NB4 (cell line): ENCODE results near the gene CBR1.

Experiments
- DNase-seq: peaks from one replicate; pipeline ENCODE4 v3.0.0; 2010; ENCODE audit warnings: low read depth
- H3K4me3 ChIP-seq: one replicate; pipeline ENCODE4 v1.5.1; 2011; ENCODE audit warnings: mild to moderate bottlenecking, low read depth, low read length, moderate library complexity
- MYC ChIP-seq: IDR thresholded peaks from 2 replicates; pipeline ENCODE4 v1.6.1; 2011; ENCODE audit warnings: low read depth, low read length
- POLR2A ChIP-seq: IDR thresholded peaks from 2 replicates; pipeline ENCODE4 v1.6.1; 2011; ENCODE audit warnings: mild to moderate bottlenecking; ENCODE audit not compliant: insufficient read length; ENCODE audit errors: extremely low read depth
- TF ChIP-seq, protein P1 (sequence below): IDR thresholded peaks from 2 replicates; pipeline ENCODE4 v1.6.1; 2011; ENCODE audit warnings: low read depth, low read length
- TF ChIP-seq, protein P2 (sequence below): IDR thresholded peaks from one replicate; pipeline ENCODE4 v1.5.1; 2012; ENCODE audit warnings: low read depth, low read length

Gene CBR1

DNA sequence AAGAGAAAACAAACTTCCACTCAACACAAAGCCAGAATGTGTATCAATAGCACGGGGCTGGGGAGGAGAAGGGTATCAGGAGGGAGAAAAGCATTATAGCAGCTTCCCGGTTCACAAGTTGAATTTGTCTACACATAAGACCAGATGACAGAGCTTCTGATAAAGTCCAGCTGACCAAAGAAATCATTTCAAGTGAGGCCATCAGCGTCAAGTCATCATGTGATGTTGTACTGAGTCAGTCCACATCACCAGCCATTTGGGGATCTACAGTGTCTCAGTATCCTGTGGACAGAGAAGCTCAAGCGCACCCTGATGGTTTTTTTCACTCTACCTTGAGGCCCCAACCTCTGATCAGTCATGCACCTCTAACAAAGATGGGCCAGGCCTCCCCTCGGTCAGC lies 42.5 kb upstream of the CBR1 start:
- no peak for DNase-seq
- no peak overlapping the region for H3K4me3 ChIP-seq
- TF ChIP-seq, protein P1, sequence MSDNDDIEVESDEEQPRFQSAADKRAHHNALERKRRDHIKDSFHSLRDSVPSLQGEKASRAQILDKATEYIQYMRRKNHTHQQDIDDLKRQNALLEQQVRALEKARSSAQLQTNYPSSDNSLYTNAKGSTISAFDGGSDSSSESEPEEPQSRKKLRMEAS, result no peak
- TF ChIP-seq, protein P2, sequence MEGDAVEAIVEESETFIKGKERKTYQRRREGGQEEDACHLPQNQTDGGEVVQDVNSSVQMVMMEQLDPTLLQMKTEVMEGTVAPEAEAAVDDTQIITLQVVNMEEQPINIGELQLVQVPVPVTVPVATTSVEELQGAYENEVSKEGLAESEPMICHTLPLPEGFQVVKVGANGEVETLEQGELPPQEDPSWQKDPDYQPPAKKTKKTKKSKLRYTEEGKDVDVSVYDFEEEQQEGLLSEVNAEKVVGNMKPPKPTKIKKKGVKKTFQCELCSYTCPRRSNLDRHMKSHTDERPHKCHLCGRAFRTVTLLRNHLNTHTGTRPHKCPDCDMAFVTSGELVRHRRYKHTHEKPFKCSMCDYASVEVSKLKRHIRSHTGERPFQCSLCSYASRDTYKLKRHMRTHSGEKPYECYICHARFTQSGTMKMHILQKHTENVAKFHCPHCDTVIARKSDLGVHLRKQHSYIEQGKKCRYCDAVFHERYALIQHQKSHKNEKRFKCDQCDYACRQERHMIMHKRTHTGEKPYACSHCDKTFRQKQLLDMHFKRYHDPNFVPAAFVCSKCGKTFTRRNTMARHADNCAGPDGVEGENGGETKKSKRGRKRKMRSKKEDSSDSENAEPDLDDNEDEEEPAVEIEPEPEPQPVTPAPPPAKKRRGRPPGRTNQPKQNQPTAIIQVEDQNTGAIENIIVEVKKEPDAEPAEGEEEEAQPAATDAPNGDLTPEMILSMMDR, result no peak
- TF ChIP-seq MYC (no peak), POLR2A (no peak)

DNA sequence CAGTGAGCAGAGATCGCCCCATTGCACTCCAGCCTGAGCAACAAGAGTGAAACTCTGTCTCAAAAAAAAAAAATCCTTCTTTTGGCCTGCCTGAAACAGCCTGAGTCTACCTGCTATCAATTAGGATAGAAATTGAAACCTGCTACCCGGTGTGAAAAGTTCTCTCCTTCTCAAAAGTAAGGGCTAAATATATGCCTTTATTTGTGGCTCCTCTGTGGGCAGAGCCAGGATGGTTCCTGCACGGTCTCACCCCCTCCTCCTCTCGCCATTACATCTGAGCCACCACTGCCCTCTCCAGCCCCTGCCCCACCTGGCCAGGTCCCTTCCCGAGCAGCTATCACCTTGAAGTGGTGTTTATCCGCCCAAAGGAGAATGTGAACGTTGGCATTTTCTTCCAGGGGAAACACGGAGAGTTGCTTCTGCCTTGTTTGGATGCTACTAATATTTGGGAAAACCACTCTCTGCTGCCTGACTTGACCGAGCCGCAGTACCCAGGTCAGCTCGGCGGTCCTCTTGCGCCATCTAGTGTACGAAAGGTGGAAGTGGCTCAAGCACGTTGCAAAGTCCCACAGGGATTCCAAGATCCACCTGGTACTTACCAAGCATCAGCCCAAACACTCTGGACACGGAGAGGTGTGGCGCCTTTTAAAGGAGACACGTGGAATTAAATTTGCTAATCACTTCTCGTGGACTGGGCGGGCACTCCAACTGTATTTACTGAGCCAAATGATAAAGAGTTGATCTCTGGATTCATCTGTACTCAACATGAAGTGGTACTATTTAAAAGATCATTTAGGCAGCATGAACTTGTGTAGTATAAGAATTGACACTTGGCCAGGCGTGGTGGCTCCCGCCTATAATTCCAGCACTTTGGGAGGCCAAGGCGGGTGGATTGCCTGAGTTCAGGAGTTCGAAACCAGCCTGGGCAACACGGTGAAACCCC lies 41.4 kb upstream of the CBR1 start:
- no peak overlapping the region for H3K4me3 ChIP-seq
- DNase-seq, result peak; percentile 75
- TF ChIP-seq MYC, result peak; percentile 70
- TF ChIP-seq, protein P2, result peak; percentile 94
- TF ChIP-seq POLR2A, result no peak
- TF ChIP-seq, protein P1, result peak; percentile 79

DNA sequence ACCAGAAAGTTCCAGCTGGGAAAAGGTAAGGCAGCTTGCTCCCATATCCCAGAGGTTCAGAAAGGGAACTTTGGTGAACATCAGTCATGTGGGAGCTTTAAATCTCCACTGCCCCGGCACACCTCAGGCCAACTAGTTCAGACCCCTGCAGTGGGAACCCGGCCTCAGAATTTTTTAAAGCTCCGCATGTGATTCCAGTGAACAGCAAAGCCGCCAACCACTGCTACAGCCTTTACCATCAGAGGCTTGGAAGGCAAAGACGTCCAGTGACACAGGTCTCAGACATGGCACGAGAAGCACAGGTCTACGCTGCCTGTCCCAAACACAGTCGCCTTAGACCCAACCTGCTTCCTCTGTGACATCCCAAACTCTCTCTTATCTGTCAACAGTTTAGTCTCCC lies 40.5 kb upstream of the CBR1 start:
- no peak overlapping the region for H3K4me3 ChIP-seq
- DNase-seq, result no peak
- TF ChIP-seq MYC, result no peak
- TF ChIP-seq, protein P1, result no peak
- TF ChIP-seq, protein P2, result no peak
- no peak for TF ChIP-seq POLR2A

DNA sequence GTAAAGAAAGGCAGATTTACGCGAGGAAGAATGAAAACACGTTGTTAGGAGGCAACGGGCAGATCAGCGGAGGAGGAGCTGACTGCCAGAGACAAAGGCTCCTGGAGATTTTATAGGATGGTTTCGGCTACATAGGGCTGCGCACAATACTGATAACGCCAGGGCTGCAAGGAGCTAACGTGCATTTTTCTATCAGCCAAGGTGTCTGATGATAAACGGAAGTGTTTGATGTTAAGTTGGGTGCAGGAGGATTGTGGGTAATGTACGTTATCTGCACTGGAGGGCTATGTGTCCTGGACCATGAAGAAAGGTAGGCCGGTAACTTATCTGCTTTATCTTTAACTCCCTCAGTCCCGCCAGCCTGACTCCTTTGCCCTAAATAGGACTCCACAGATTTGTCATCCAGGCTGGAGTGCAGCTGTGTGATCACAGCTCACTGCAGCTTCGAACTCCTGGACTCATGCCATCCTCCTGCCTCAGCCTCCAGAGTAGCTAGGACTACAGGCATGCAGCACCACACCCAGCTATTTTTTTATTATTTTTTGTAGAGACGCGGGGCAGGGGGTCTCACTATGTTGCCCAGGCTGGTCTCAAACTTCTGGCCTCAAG lies 39.1 kb upstream of the CBR1 start:
- DNase-seq, result no peak
- H3K4me3 ChIP-seq, result no peak overlapping the region
- no peak for TF ChIP-seq MYC
- TF ChIP-seq POLR2A, result no peak
- TF ChIP-seq, protein P2, result no peak
- TF ChIP-seq, protein P1, result no peak

DNA sequence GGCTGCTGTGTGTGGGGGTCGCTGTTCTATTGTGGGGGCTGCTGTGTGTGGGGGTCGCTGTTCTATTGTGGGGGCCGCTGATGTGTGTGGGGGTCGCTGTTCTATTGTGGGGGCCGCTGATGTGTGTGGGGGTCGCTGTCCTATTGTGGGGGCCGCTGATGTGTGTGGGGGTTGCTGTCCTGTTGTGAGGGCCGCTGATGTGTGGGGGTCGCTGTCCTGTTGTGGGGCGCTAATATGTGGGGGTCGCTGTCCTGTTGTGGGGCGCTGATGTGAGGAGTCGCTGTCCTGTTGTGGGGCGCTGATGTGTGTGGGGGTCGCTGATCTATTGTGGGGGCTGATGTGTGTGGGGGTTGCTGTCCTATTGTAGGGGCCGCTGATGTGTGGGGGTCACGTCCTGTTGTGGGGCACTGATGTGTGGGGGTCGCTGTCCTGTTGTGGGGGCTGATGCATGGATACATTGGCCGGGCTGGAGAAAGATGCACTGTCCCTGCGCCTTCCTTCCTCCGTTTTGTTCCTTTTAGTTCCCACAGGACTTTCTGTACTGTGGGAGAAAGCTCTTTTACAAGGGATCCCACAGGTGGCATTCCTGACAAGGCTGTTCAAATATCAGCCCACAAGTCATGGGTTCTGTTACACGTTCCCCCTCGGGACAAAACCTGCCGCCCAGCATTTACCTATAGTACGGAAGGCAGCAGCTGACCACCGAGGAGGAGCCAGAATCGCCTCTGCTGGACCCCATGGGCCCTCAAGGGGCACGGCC lies 37.0 kb upstream of the CBR1 start:
- no peak overlapping the region for H3K4me3 ChIP-seq
- TF ChIP-seq, protein P1, result no peak
- DNase-seq, result no peak
